Memory B cell (primary cell): ENCODE measurements around the gene MVB12B.

Source experiments
- ATAC-seq: fragments of 150-1000 bp; cut with Tn5 transposase; 2 replicates; pipeline ENCODE4 v1.10.0; 2021; ENCODE audit warnings: low read depth, mild to moderate bottlenecking, moderate library complexity
- DNase-seq, 2 donors: peaks; one replicate each; pipeline ENCODE4 v3.0.0; 2022; ENCODE audit warnings: low spot score in 2 of 2
- H3K27ac Mint-ChIP-seq: one replicate; pipeline ENCODE4 v1.8.0; 2022; ENCODE audit warnings: mild to moderate bottlenecking, moderate library complexity, mixed read lengths
- H3K27me3 Mint-ChIP-seq: one replicate; pipeline ENCODE4 v1.8.0; 2022; ENCODE audit warnings: mixed read lengths
- H3K36me3 Mint-ChIP-seq: one replicate; pipeline ENCODE4 v1.8.0; 2022; ENCODE audit warnings: mild to moderate bottlenecking, mixed read lengths
- H3K4me1 Mint-ChIP-seq: one replicate; pipeline ENCODE4 v1.8.0; 2022; ENCODE audit warnings: mixed read lengths
- H3K4me3 Mint-ChIP-seq: one replicate; pipeline ENCODE4 v1.8.0; 2022; ENCODE audit warnings: mild to moderate bottlenecking, moderate library complexity, mixed read lengths
- H3K9me3 Mint-ChIP-seq: one replicate; pipeline ENCODE4 v1.8.0; 2022; ENCODE audit warnings: mixed read lengths

Gene MVB12B

DNA sequence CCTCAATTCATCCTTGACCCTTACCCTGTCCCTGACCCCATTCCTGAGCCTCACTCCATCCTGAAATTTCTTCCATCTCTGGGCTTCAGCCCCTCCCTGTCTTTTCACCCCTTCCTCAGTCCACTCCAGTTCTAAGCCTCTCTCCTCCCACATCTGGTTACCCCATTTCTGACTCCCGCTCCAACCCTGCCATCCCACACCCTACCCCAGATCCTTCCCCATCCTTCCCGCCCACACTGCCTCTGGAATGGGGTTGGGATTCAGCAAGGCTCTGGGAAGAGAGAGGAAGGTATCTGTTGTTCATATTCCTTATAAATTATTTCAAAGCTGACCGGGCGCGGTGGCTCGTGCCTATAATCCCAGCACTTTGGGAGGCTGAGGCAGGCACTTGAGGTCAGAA, 29.9 kb upstream of the MVB12B start:
- Mint-ChIP-seq H3K4me3 (no peak overlapping the region), H3K27ac (no peak overlapping the region), H3K4me1 (no peaks in the 10 kb centered on the region), H3K27me3 (peaks cover 23% of the 10 kb centered on the region), H3K36me3 (no peaks in the 10 kb centered on the region), H3K9me3 (peaks cover 4% of the 10 kb centered on the region)
- no peak for DNase-seq
- ATAC-seq = no peak

DNA sequence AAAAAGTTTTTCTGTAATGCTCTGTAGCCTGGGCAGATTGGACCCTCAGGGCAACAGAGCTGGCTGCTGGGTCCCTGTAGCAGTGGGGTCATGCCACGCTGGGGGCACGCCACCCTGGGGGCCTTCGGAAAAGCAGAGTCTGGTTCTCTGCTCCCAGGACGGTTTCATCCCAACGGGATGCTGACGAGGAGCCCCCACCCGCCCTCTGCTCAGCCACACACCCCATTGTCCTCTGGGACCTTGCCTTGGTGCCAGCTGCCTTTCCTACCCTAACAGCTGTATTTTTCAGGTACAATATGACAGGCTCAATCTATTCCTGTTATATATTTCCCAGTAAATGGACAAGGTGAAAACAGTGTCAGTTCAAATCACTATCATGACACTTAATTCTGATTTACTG, 29.0 kb upstream of the MVB12B start:
- H3K9me3 Mint-ChIP-seq = no peaks in the 10 kb centered on the region
- H3K4me1 Mint-ChIP-seq = no peaks in the 10 kb centered on the region
- H3K4me3 Mint-ChIP-seq = no peak overlapping the region
- ATAC-seq = no peak
- no peak overlapping the region for H3K27ac Mint-ChIP-seq
- peaks cover 16% of the 10 kb centered on the region for H3K27me3 Mint-ChIP-seq
- H3K36me3 Mint-ChIP-seq = no peaks in the 10 kb centered on the region
- DNase-seq = no peak

DNA sequence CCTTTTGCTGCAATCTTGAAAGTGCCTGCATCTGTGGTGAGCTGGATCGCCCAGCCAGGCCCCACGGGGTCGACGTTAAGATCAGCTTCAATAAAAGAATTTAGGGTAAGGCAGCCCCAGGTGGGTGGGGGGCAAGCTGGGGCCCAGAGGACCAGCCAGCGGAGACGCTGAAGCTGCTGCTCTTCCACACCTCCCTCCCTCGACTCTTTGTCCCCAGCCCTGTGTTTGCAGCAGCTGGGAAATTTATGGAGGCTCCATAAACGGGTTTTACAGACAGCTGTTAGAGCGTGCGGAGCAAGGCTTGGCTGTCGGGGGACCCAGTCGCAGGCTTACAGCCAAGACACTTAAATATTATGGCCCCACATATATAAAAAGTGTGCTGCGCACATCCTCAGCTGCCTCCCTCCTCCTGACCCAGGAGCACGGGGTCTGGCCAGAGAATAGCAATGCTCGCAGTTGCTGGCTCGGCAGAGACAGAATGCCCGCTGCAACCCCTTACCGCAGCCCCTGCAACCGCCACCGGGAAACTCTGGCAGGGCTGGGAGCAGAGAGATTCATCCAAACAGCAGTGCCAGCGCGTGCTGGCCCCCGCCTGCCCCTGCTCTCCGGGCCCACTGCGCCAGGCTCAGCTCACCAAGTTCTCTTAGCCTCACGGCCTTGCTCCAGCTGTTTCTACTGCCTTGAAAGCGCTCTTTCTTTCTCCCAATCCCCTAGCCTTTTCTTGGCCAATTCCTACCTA, 28.4 kb upstream of the MVB12B start:
- DNase-seq (no peak), ATAC-seq (no peak)
- no peak overlapping the region for H3K4me3 Mint-ChIP-seq
- no peaks in the 10 kb centered on the region for H3K9me3 Mint-ChIP-seq
- no peak overlapping the region for H3K27ac Mint-ChIP-seq
- H3K4me1 Mint-ChIP-seq = no peaks in the 10 kb centered on the region
- peaks cover 16% of the 10 kb centered on the region for H3K27me3 Mint-ChIP-seq
- H3K36me3 Mint-ChIP-seq = no peaks in the 10 kb centered on the region

DNA sequence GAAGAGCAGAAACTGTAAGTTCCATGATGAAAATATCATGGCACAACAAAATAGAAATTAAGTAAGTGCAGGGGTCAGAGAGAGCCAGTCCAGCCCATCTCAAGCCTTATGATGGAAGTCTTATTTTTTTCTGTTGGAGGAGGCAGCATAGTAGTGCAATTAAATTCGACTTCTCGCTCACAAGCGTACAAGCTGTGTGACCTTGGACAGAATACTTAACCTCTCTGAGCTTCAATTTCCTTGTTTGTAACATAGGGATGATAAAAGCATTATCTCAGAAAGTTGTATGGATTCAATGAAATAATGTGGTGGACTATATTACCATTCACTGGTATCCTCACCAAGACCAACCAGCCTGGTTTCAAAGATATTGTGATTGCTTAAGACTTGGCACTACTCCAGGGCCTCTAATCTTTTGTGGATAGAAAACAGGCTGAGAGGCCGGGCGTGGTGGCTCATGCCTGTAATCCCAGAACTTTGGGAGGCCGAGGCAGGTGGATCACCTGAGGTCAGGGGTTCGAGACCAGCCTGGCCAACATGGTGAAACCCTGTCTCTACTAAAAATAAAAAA, 26.8 kb upstream of the MVB12B start:
- H3K36me3 Mint-ChIP-seq = no peaks in the 10 kb centered on the region
- no peaks in the 10 kb centered on the region for H3K9me3 Mint-ChIP-seq
- no peaks in the 10 kb centered on the region for H3K4me1 Mint-ChIP-seq
- DNase-seq (no peak), ATAC-seq (no peak)
- H3K4me3 Mint-ChIP-seq = no peak overlapping the region
- H3K27me3 Mint-ChIP-seq = peaks cover 11% of the 10 kb centered on the region
- H3K27ac Mint-ChIP-seq = no peak overlapping the region

DNA sequence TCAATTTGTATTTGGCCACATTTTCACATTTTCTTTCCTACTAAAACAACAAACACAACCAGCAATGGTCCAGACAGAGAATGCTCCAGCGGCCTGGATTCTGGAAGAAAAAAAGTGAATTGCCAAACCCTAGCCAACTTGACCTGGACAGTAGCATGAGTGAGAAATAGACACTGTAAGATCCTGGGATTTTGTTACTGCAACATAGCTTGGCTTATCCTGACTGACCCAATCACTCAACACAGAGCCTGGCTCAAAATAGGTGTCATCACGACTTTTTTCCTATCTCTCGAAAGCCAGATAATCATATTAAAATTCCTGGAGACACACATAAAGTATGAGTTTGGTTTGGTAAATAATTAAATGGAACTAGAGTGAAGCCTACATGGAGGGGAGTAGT, 25.4 kb upstream of the MVB12B start:
- ATAC-seq = no peak
- H3K4me1 Mint-ChIP-seq = no peaks in the 10 kb centered on the region
- DNase-seq = no peak
- H3K36me3 Mint-ChIP-seq = no peaks in the 10 kb centered on the region
- H3K27me3 Mint-ChIP-seq = peaks cover 6% of the 10 kb centered on the region
- H3K27ac Mint-ChIP-seq = no peak overlapping the region
- H3K4me3 Mint-ChIP-seq = no peak overlapping the region
- H3K9me3 Mint-ChIP-seq = no peaks in the 10 kb centered on the region

DNA sequence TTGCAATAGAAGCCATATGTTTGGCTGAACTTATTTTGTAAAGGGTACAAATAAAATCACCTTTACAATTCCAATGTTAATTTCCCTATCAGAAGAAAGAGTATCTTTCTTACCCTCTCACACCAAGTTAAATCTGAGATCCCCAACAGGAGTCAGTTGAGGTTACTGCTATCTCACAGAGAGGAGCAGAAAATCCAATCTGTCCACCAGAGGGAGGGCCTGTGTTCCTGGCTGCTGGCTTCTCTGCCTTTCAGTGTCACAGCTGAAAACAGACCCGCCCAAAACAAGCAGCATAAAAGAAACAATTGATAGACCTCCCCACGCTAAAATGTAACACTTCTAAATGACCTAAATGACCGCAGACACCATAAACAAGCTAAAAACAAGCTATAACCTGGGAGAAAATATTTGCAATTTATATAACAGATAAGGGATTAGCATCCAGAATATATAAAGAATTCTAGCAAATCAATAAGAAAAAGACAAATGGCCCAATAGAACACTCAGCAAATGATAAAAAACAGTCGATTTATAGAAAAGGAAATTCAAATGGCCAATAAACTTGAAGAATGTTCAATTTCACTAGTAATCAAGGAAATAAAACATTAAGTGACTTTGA, 24.5 kb upstream of the MVB12B start:
- Mint-ChIP-seq H3K27ac (no peak overlapping the region), H3K36me3 (no peaks in the 10 kb centered on the region), H3K9me3 (no peaks in the 10 kb centered on the region)

DNA sequence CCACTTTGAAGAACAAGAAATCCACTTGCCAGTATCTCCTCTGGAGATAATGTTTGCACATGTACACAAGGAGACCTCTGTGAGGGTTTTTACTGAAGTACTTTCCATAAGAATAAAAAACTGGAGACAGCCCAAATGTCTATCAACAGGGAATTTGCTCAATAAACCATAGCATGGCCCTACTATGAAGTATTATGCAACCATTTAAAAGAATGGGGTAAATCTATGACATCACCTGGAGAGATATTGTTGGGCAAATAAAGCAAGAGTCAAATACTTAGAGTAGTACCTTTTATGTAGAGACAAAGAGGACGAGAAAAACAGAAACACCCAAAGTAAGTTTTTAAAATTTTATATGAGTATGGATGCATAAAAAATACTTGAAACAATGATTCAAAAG, 23.9 kb upstream of the MVB12B start:
- H3K27ac Mint-ChIP-seq = no peak overlapping the region
- no peak overlapping the region for H3K4me3 Mint-ChIP-seq
- H3K9me3 Mint-ChIP-seq = no peaks in the 10 kb centered on the region
- no peaks in the 10 kb centered on the region for H3K4me1 Mint-ChIP-seq
- no peak for DNase-seq
- H3K36me3 Mint-ChIP-seq = no peaks in the 10 kb centered on the region
- peaks cover 2% of the 10 kb centered on the region for H3K27me3 Mint-ChIP-seq
- no peak for ATAC-seq

More for the DNA sequence above, 24.5 kb upstream of the MVB12B start:
- peak in 1 of 2 donors; percentile 44 for DNase-seq
- Mint-ChIP-seq H3K4me3 (no peak overlapping the region), H3K4me1 (no peaks in the 10 kb centered on the region), H3K27me3 (peaks cover 2% of the 10 kb centered on the region)
- peak; percentile 71 for ATAC-seq

DNA sequence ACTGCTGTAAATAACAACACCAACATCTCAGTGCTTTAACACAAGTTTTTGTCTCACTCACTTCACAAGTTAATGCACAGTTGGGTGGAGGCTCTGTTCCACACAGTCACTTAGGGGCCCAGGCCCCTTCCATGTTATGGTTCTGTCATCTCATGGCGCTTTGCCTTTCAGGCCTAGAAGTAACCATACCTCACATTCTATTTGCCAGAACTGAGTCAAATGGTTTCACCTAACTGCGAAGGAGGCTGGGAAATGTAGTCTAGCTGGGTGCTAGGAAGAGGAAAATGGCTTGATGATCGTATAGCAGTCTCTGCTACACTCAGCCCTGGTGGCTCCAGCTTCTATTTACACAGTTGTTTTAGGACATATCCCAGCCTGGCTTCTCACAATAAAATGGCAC, 23.1 kb upstream of the MVB12B start:
- H3K4me1 Mint-ChIP-seq = no peaks in the 10 kb centered on the region
- H3K36me3 Mint-ChIP-seq = no peaks in the 10 kb centered on the region
- no peak overlapping the region for H3K4me3 Mint-ChIP-seq
- no peaks in the 10 kb centered on the region for H3K9me3 Mint-ChIP-seq
- ATAC-seq = no peak
- peaks cover 2% of the 10 kb centered on the region for H3K27me3 Mint-ChIP-seq
- no peak for DNase-seq
- H3K27ac Mint-ChIP-seq = no peak overlapping the region

DNA sequence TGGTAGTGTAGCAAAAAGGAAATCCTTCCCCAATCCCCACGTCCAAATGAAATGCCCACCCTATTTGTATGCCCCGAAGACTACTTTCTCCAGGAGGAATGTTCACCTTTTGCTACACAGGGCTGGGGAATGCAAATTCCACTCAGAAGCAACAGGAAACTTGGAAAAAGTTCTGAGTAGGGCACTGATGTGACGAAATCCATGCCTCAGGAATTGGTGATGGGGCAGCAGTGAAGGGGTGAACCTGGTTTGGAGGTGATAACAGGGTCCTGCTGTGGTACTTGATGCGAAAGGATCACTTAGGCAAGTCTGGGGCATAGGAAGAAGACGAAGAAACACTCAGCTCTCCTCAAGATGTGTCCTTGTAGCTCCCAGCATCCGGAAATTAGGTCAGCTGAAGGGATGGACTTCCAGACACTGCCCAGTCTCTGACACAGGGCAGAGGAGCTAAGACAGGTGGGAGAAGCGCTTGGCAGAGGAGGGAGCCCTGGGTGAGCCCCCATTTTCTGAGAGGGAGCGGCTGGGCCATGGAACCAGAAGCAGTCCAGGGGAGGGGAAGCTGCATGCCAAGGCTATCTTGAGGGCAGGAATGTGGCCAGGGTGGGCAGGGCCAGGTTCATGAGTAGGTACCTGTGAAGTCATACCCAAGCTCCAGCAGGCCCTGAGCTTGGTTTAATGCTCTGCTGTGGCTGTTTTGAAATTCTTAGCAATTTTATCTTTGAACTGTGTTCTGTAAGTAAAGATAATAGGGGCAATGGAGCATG, 22.2 kb upstream of the MVB12B start:
- Mint-ChIP-seq H3K4me1 (no peaks in the 10 kb centered on the region), H3K27me3 (no peaks in the 10 kb centered on the region), H3K4me3 (no peak overlapping the region), H3K27ac (no peak overlapping the region), H3K9me3 (no peaks in the 10 kb centered on the region), H3K36me3 (no peaks in the 10 kb centered on the region)
- DNase-seq = no peak
- ATAC-seq = no peak

DNA sequence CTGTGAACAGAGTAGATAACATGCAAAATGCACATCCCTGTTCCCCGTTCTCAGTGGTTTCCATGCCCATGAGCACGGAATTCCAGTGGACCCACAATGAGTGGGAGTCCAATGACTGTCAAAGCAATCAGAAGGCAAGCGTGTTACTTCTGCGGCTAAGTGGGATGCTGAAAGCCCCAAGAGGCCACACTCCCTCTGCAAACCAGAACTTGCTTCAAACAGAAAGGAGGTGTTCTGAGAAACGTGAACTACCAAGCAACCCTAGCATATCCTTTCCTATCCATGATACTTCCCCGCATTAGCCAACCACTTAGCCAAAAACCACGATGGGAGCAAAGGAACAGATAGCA, 21.7 kb upstream of the MVB12B start:
- DNase-seq (no peak), ATAC-seq (no peak)
- no peak overlapping the region for H3K27ac Mint-ChIP-seq
- H3K36me3 Mint-ChIP-seq = no peaks in the 10 kb centered on the region
- no peaks in the 10 kb centered on the region for H3K27me3 Mint-ChIP-seq
- peaks cover 2% of the 10 kb centered on the region for H3K4me1 Mint-ChIP-seq
- H3K4me3 Mint-ChIP-seq = no peak overlapping the region
- no peaks in the 10 kb centered on the region for H3K9me3 Mint-ChIP-seq

DNA sequence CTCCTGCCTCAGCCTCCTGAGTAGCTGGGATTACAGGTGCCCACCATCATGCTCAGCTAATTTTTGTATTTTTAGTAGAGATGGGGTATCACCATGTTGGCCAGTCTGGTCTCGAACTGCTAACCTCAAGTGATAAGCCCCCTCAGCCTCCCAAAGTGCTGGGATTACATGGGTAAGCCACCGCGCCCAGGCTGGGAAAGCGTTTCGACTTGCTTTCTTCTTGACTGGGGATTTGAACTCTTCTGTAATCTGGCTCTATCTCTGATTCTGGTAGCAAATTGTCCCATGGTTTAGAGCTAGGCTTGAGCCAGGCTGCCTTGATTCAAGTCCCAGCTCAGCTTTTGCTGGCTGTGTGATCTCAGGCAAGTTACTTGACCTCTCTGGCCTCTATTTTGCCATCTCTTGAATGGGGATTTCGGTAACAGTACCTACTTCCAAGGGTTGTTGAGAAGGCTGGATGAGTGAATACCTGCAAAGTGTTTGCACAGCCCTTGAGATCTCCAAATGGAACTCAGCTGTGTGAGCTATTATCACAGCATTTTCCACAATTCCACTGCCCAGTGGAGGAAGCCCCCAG, 20.5 kb upstream of the MVB12B start:
- DNase-seq (no peak), ATAC-seq (no peak)
- Mint-ChIP-seq H3K27ac (no peak overlapping the region), H3K4me1 (peaks cover 2% of the 10 kb centered on the region), H3K4me3 (no peak overlapping the region), H3K36me3 (no peaks in the 10 kb centered on the region), H3K9me3 (no peaks in the 10 kb centered on the region), H3K27me3 (no peaks in the 10 kb centered on the region)

DNA sequence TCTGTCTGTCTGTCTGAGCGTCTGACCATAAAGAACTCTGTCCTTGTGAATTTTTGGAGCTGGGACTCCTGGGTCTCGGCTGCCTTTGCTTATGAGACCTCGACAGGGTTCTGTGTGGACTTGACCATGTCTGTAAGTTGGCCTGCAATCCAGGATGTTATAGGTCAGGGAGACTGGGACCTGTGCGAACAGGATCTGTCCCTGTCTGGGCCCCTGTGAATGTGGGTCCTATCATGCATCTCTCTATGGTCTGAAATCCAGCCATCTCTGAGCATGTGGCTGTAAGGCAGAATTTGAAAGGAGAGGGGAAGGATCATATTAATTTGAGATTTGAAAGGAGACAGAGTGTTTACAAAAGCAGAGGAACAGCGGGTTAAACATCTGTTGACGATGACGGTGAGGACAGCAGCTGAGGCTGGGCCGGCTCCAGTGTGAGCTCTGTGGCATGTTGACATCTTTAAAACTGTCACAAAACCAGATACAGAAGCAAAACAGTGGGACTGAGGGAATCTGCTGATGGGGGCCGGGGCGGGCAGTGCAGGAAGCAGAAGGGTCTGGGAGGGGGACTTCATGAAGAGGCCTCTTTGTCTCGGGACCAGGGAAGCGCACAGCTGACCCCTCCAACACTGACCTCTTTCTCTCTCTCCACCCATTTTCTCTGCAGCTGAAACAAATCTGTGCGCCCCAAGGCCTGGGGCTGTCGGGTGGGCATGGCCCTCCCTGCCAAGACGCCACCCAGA, 19.1 kb upstream of the MVB12B start:
- no peak for DNase-seq
- H3K4me1 Mint-ChIP-seq = peaks cover 2% of the 10 kb centered on the region
- H3K36me3 Mint-ChIP-seq = no peaks in the 10 kb centered on the region
- H3K27me3 Mint-ChIP-seq = no peaks in the 10 kb centered on the region
- H3K9me3 Mint-ChIP-seq = no peaks in the 10 kb centered on the region
- H3K27ac Mint-ChIP-seq = no peak overlapping the region
- no peak overlapping the region for H3K4me3 Mint-ChIP-seq
- ATAC-seq = no peak

DNA sequence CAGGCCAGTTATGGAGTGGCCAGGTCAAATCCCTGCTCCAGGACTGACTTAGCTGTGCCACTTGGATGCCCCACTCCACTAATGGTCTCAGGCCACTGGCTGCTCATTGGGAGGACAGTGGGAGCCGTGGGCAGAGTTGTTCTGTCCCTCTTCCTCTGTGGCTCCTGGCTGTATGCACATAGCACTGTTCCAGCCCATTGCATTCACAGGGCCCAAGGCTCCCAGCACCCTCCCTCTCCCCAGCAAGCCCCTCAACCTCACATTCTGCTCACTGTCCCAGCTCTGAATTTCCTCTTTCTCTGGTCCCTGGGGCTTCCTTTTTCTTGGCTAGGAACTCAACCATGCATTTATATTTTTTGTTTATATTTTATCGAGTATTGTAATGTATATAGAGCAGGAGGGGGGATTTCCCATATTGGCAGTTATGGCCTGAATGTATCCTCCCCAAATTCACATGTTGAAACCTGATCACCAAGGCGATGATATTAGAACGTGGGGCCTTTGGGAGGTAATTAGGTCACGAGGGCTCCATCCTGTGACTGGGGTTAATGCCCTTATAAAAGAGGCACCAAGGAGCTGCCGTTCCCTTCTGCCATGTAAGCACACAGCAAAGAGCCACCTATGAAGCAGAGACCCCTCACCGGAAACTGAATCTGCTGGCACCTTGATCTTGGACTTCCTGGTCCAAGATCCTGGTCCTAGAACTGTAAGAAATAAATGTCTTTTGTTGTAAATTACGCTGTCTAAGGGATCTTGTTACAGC, 17.0 kb upstream of the MVB12B start:
- Mint-ChIP-seq H3K27ac (no peak overlapping the region), H3K36me3 (no peaks in the 10 kb centered on the region), H3K27me3 (peaks cover 2% of the 10 kb centered on the region), H3K9me3 (no peaks in the 10 kb centered on the region), H3K4me3 (no peak overlapping the region), H3K4me1 (peaks cover 2% of the 10 kb centered on the region)
- ATAC-seq (peak; percentile 51), DNase-seq (no peak)
